Astrocyte (in vitro differentiated cells and primary cell): ENCODE measurements around the gene TPO. TPM values are rescaled to one million over a fixed set of nuclear protein-coding genes. Genes with fewer than 3 reads are reported as not detected.

ENCODE experiments used
- DNase-seq: peaks from one replicate; pipeline ENCODE4 v3.0.0-alpha.2; 2010; ENCODE audit warnings: low read depth
- FAIRE-seq: peaks from 2 replicates; lab custom pipeline; 2011; peaks lifted over from hg19 to GRCh38; lab: Jason Lieb, UNC
- H2AFZ ChIP-seq: 2 replicates; pipeline ENCODE4 v1.6.0; 2012; ENCODE audit warnings: low read depth, low read length, inconsistent platforms
- H3K27ac ChIP-seq: 2 replicates; pipeline ENCODE4 v1.5.1; 2011; ENCODE audit warnings: low read depth, low read length, inconsistent platforms
- H3K27me3 ChIP-seq: 2 replicates; pipeline ENCODE4 v1.6.0; 2011; ENCODE audit warnings: low read length, inconsistent platforms; ENCODE audit not compliant: insufficient read depth
- H3K36me3 ChIP-seq: 2 replicates; pipeline ENCODE4 v1.5.1; 2011; ENCODE audit warnings: low read length, inconsistent platforms; ENCODE audit not compliant: insufficient read depth
- H3K4me1 ChIP-seq: 2 replicates; pipeline ENCODE4 v1.5.1; 2011; ENCODE audit warnings: low read length, inconsistent platforms; ENCODE audit not compliant: insufficient read depth
- H3K4me2 ChIP-seq: 2 replicates; pipeline ENCODE4 v1.6.0; 2012; ENCODE audit warnings: low read length, inconsistent platforms
- H3K4me3 ChIP-seq: 2 replicates; pipeline ENCODE4 v1.5.1; 2011; ENCODE audit warnings: low read depth, mild to moderate bottlenecking, low read length, inconsistent platforms; ENCODE audit not compliant: insufficient read depth
- H3K79me2 ChIP-seq: 2 replicates; pipeline ENCODE4 v1.6.0; 2012; ENCODE audit warnings: mild to moderate bottlenecking, low read length, inconsistent platforms; ENCODE audit not compliant: insufficient read depth
- H3K9ac ChIP-seq: 2 replicates; pipeline ENCODE4 v1.6.0; 2012; ENCODE audit warnings: mild to moderate bottlenecking, low read length, inconsistent platforms
- H3K9me3 ChIP-seq: 2 replicates; pipeline ENCODE4 v1.5.1; 2012; ENCODE audit warnings: low read depth, mild to moderate bottlenecking, low read length, inconsistent platforms; ENCODE audit not compliant: insufficient read depth
- H4K20me1 ChIP-seq: 2 replicates; pipeline ENCODE4 v1.6.0; 2012; ENCODE audit warnings: low read length, inconsistent platforms; ENCODE audit not compliant: insufficient read depth
- H3K27ac Mint-ChIP-seq: one replicate; pipeline ENCODE4 v1.8.0; 2021; ENCODE audit warnings: mild to moderate bottlenecking, mixed read lengths; ENCODE audit not compliant: unreplicated experiment
- H3K27me3 Mint-ChIP-seq: one replicate; pipeline ENCODE4 v1.8.0; 2021; ENCODE audit warnings: low read depth, mixed read lengths; ENCODE audit not compliant: unreplicated experiment
- H3K36me3 Mint-ChIP-seq: one replicate; pipeline ENCODE4 v1.8.0; 2021; ENCODE audit warnings: low read depth, mixed read lengths; ENCODE audit not compliant: unreplicated experiment
- H3K4me1 Mint-ChIP-seq: one replicate; pipeline ENCODE4 v1.8.0; 2021; ENCODE audit warnings: low read depth, mixed read lengths; ENCODE audit not compliant: unreplicated experiment
- H3K4me3 Mint-ChIP-seq: one replicate; pipeline ENCODE4 v1.8.0; 2021; ENCODE audit warnings: mild to moderate bottlenecking, moderate library complexity, mixed read lengths; ENCODE audit not compliant: unreplicated experiment
- H3K9me3 Mint-ChIP-seq: one replicate; pipeline ENCODE4 v1.8.0; 2021; ENCODE audit warnings: mild to moderate bottlenecking, mixed read lengths; ENCODE audit not compliant: unreplicated experiment
- EZH2 ChIP-seq: IDR thresholded peaks from 2 replicates; pipeline ENCODE4 v1.6.1; 2012; ENCODE audit warnings: mild to moderate bottlenecking, low read length, inconsistent platforms; ENCODE audit not compliant: insufficient read depth
- total RNA-seq: library from RNA; stranded (reverse); gene quantifications from 2 replicates; pipeline ENCODE4 v1.2.1, GENCODE V29; 2021
- TF ChIP-seq, protein P1 (sequence below): IDR thresholded peaks from 2 replicates; pipeline ENCODE4 v1.5.1; 2011; ENCODE audit warnings: low read depth, mild to moderate bottlenecking, inconsistent platforms, low read length, moderate library complexity; ENCODE audit not compliant: insufficient read depth

The TPO gene
- total RNA-seq, 1 donor from 2014 or later, result not detected

DNA sequence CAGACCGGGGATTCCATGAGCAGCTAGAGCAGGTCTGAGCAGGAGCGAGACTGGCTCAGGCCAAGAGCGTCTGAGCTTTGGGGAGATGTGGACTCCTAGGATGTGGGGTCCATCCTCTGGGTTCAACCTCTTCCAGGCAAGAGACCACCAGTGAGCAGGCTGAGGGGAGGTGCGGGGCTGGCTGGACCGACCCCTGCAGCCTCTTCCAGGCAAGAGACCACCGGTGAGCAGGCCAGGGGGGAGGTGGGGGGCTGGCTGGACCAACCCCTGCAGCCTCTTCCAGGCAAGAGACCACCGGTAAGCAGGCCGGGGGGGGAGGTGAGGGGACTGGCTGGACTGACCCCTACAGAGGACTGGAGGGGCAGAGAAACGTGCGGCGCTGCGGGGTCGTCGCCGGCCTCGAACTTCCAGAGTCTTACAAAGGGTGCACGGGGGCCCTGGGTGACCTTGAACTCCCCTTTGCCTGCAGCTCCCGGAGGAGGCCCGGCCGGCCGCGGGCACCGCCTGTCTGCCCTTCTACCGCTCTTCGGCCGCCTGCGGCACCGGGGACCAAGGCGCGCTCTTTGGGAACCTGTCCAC, 63.4 kb downstream of the TPO start:
- no peaks in the 10 kb centered on the region for H3K79me2 ChIP-seq

DNA sequence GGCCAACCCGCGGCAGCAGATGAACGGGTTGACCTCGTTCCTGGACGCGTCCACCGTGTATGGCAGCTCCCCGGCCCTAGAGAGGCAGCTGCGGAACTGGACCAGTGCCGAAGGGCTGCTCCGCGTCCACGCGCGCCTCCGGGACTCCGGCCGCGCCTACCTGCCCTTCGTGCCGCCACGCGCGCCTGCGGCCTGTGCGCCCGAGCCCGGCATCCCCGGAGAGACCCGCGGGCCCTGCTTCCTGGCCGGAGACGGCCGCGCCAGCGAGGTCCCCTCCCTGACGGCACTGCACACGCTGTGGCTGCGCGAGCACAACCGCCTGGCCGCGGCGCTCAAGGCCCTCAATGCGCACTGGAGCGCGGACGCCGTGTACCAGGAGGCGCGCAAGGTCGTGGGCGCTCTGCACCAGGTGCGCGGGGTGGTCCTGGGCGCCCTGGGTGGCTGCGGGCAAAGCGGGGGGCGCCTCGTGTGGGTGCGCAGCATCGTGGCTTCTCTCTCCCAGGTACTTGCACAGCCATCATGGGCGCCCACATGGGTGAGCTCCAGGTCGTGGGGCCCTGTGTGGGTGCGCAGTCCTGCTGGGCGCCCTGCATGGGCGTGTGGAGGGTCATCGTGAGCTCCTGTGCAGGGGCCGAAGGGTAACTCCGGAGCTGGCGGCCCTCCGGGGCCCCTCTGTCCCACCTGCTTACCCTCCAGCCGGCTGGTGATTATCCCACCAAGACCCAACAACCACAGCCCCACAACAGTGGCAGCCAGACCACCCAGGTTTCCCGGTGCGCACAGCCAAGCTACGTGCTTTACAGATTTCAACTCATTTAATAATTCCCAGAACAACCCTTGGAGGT, 64.2 kb downstream of the TPO start:
- no peaks in the 10 kb centered on the region for H3K4me1 ChIP-seq
- H3K27me3 ChIP-seq, result no peaks in the 10 kb centered on the region
- H2AFZ ChIP-seq, result no peak overlapping the region
- no peak overlapping the region for H3K4me2 ChIP-seq
- no peaks in the 10 kb centered on the region for H3K36me3 Mint-ChIP-seq
- no peak overlapping the region for H3K4me3 ChIP-seq
- no peak overlapping the region for H3K27ac ChIP-seq
- no peaks in the 10 kb centered on the region for H3K9me3 ChIP-seq
- TF ChIP-seq EZH2, result no peak
- TF ChIP-seq, protein P1, sequence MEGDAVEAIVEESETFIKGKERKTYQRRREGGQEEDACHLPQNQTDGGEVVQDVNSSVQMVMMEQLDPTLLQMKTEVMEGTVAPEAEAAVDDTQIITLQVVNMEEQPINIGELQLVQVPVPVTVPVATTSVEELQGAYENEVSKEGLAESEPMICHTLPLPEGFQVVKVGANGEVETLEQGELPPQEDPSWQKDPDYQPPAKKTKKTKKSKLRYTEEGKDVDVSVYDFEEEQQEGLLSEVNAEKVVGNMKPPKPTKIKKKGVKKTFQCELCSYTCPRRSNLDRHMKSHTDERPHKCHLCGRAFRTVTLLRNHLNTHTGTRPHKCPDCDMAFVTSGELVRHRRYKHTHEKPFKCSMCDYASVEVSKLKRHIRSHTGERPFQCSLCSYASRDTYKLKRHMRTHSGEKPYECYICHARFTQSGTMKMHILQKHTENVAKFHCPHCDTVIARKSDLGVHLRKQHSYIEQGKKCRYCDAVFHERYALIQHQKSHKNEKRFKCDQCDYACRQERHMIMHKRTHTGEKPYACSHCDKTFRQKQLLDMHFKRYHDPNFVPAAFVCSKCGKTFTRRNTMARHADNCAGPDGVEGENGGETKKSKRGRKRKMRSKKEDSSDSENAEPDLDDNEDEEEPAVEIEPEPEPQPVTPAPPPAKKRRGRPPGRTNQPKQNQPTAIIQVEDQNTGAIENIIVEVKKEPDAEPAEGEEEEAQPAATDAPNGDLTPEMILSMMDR, result no peak
- no peak overlapping the region for H3K9ac ChIP-seq
- DNase-seq, result no peak
- no peak for FAIRE-seq
- no peaks in the 10 kb centered on the region for H3K4me1 Mint-ChIP-seq
- H3K36me3 ChIP-seq, result no peaks in the 10 kb centered on the region
- H3K4me3 Mint-ChIP-seq, result no peak overlapping the region
- no peak overlapping the region for H3K27ac Mint-ChIP-seq
- H3K79me2 ChIP-seq, result no peaks in the 10 kb centered on the region
- no peaks in the 10 kb centered on the region for H4K20me1 ChIP-seq
- H3K27me3 Mint-ChIP-seq, result peaks cover 22% of the 10 kb centered on the region
- H3K9me3 Mint-ChIP-seq, result no peaks in the 10 kb centered on the region

More for the DNA sequence above, 63.4 kb downstream of the TPO start:
- H3K36me3 ChIP-seq, result no peaks in the 10 kb centered on the region
- no peak for DNase-seq
- H3K4me3 Mint-ChIP-seq, result no peak overlapping the region
- no peak for FAIRE-seq
- peaks cover 19% of the 10 kb centered on the region for H3K27me3 Mint-ChIP-seq
- no peak overlapping the region for H3K4me2 ChIP-seq
- H3K9ac ChIP-seq, result no peak overlapping the region
- no peaks in the 10 kb centered on the region for H3K9me3 Mint-ChIP-seq
- H2AFZ ChIP-seq, result no peak overlapping the region
- H3K4me1 Mint-ChIP-seq, result no peaks in the 10 kb centered on the region
- no peak overlapping the region for H3K27ac Mint-ChIP-seq
- H4K20me1 ChIP-seq, result no peaks in the 10 kb centered on the region
- TF ChIP-seq, protein P1, result no peak
- TF ChIP-seq EZH2, result no peak
- peaks cover 4% of the 10 kb centered on the region for H3K9me3 ChIP-seq
- H3K27ac ChIP-seq, result no peak overlapping the region
- H3K4me1 ChIP-seq, result no peaks in the 10 kb centered on the region
- H3K4me3 ChIP-seq, result no peak overlapping the region
- H3K36me3 Mint-ChIP-seq, result no peaks in the 10 kb centered on the region
- no peaks in the 10 kb centered on the region for H3K27me3 ChIP-seq
